ENCODE results near the gene SLC25A40. TPM values are rescaled to one million over a fixed set of nuclear protein-coding genes. Genes with fewer than 3 reads are reported as not detected.
A peak's percentile ranks its signal among the peaks of the same experiment; 100 is the strongest.

SLC25A40 gene
- total and polyA plus RNA-seq, 2 of the 13 experiments (the other 11 are each of a cell fraction or from before 2014, with no cell fraction given), result 12.9 to 13.6 TPM

DNA sequence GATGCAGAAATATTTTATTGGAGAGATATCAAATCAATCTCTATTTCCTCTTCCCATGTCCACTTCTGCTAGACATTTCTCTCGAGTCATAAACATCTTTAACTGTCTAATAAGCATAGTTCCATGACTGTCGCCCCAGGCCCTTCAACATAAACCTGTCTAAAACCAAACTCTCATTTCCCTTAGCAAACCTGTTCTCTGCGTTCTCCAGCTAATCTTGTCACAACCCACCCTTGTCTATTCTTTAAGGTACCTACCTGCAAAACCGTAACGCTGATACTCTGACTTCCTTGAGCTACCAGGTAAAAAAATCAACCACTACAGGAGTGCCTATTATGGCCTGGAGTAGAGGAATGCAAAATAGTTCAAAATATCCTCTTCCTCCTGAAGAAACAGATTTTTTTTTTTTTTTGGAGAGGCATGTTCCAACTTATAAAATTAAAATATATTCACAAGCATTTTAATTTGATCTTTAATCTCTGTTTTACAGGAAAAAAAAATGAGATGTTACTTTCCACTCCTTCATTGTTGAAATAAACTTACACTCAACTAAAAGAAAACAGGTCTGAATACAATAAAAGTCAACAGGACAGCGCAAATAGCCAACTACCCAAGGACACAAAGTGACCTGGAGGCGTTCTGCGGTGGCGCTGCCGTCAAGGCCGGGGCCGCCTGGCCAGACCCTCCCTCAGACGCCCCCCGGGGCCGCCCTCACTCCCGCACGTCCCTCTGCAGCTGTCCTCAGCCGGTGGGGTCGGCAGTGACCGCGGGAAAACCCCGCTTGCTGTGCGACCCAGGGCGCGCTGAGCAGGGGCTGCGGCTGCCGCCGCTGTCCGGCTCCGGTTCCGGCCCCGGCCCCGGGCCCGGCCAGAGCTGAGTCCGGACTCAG, 765 bp downstream of the SLC25A40 start (continued):
- no peak for TF ChIP-seq PRDM4 (CRISPR knock-in tag; IDR thresholded peaks at IDR 0.05; ENCODE audit: borderline replicate concordance)
- peak; percentile 25; the same call in 1 of the 2 replicates for TF ChIP-seq BRCA1 (CRISPR knock-in tag; IDR thresholded peaks at IDR 0.05)
- TF ChIP-seq, protein P1, sequence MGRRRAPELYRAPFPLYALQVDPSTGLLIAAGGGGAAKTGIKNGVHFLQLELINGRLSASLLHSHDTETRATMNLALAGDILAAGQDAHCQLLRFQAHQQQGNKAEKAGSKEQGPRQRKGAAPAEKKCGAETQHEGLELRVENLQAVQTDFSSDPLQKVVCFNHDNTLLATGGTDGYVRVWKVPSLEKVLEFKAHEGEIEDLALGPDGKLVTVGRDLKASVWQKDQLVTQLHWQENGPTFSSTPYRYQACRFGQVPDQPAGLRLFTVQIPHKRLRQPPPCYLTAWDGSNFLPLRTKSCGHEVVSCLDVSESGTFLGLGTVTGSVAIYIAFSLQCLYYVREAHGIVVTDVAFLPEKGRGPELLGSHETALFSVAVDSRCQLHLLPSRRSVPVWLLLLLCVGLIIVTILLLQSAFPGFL (CRISPR knock-in tag; IDR thresholded peaks at IDR 0.05), result no peak
- TF ChIP-seq ZNF660 (CRISPR knock-in tag; IDR thresholded peaks at IDR 0.05; ENCODE audit: borderline replicate concordance, low read depth), result no peak
- TF ChIP-seq XRCC5 (optimal IDR thresholded peaks at IDR 0.05; ENCODE audit: low read length), result peak; percentile 57
- TF ChIP-seq CTCF (CRISPR knock-in tag; IDR thresholded peaks at IDR 0.05), result 0 out of 2 replicates have a peak, but pooled peaks have one; percentile 15
- TF ChIP-seq KDM5A (IDR thresholded peaks at IDR 0.05; ENCODE audit: borderline replicate concordance, low read length), result peak; percentile 37; the same call in 1 of the 2 replicates
- TF ChIP-seq ZNF816 (CRISPR knock-in tag; IDR thresholded peaks at IDR 0.05; ENCODE audit: borderline replicate concordance), result 0 out of 2 replicates have a peak, but pooled peaks have one; percentile 10
- TF ChIP-seq MTERF4 (CRISPR knock-in tag; IDR thresholded peaks at IDR 0.05), result no peak
- no peak for TF ChIP-seq GTF3A (CRISPR knock-in tag; conservative IDR thresholded peaks at IDR 0.05)
- no peak for TF ChIP-seq TP53 (CRISPR knock-in tag; conservative IDR thresholded peaks at IDR 0.05)
- TF ChIP-seq TFDP2 (CRISPR knock-in tag; IDR thresholded peaks at IDR 0.05), result no peak
- TF ChIP-seq ZNF253 (CRISPR knock-in tag; IDR thresholded peaks at IDR 0.05; ENCODE audit: borderline replicate concordance), result peak; percentile 54; the same call in 1 of the 2 replicates
- TF ChIP-seq ZBTB7A (CRISPR knock-in tag; IDR thresholded peaks at IDR 0.05), result peak; percentile 70
- TF ChIP-seq NCOA1 (CRISPR knock-in tag; IDR thresholded peaks at IDR 0.05), result 0 out of 2 replicates have a peak, but pooled peaks have one; percentile 52
- TF ChIP-seq HHEX (CRISPR knock-in tag; IDR thresholded peaks at IDR 0.05), result no peak
- TF ChIP-seq, protein P2, sequence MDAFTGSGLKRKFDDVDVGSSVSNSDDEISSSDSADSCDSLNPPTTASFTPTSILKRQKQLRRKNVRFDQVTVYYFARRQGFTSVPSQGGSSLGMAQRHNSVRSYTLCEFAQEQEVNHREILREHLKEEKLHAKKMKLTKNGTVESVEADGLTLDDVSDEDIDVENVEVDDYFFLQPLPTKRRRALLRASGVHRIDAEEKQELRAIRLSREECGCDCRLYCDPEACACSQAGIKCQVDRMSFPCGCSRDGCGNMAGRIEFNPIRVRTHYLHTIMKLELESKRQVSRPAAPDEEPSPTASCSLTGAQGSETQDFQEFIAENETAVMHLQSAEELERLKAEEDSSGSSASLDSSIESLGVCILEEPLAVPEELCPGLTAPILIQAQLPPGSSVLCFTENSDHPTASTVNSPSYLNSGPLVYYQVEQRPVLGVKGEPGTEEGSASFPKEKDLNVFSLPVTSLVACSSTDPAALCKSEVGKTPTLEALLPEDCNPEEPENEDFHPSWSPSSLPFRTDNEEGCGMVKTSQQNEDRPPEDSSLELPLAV (CRISPR knock-in tag; conservative IDR thresholded peaks at IDR 0.05; ENCODE audit: low read depth), result no peak
- no peak for TF ChIP-seq SATB2 (CRISPR knock-in tag; IDR thresholded peaks at IDR 0.05)
- TF ChIP-seq ZNF7 (CRISPR knock-in tag; IDR thresholded peaks at IDR 0.05), result peak; percentile 83

Measured in HepG2 (cell line).